ENCODE data around the gene SF1. TPM values are rescaled to one million over a fixed set of nuclear protein-coding genes. Genes with fewer than 3 reads are reported as not detected.
A peak's percentile ranks its signal among the peaks of the same experiment; 100 is the strongest.

The SF1 gene
- total RNA-seq, 1 donor from 2014 or later: 140 TPM

DNA sequence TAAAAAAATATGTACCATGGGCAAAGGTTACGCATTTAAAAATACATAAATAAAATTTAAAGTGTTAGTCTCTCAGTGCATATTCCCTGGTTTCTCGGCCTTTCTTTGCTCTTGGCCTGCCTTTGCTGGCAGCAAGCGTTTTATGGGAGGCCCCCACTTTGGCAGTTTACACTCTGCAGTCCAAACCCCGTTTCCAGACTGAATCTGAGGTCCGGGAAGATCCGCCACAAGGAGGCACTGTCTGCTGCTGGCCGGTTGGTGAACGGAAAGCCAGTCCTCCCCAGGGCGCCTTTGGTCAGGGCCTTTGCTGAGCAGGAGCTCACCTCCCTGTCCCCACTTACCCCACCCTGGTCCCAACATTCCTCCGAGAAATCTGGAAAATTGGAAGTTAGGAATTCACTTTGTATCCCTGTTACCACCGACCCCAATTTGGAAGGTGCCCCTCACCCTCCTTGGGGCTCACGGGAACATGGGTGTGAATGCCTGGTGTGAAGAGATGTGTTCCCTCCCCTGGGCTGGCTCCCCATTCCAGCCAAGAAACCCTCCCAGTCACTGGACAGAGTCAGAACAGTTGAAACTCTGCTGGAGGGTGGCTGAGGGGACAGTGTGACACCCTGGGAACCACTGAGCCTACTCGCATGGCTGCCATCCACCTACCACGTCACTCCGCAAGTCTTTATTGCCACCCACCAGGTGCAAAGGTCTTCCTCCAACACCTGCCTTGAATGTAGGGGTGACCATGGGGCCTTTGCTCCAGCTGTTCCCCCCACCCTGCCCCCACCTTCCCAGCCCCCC is 9.4 kb upstream of the SF1 start:
- Histone ChIP-seq H3K4me3 (no peak overlapping the region), H3K9ac (no peak overlapping the region), H3K4me2 (no peak overlapping the region), H4K20me1 (ENCODE audit: low read depth) (no peaks in the 10 kb centered on the region), H3F3A (ENCODE audit: low read depth) (peaks cover 3% of the 10 kb centered on the region), H3K36me3 (no peaks in the 10 kb centered on the region), H3K4me1 (no peaks in the 10 kb centered on the region), H2AFZ (replicated peaks) (no peak overlapping the region), H3K9me3 (ENCODE audit: low read depth) (no peaks in the 10 kb centered on the region), H3K79me2 (ENCODE audit: low read depth) (no peaks in the 10 kb centered on the region), H3K27ac (no peak overlapping the region), H3K27me3 (no peaks in the 10 kb centered on the region)
- no peaks in the 10 kb centered on the region for H3K36me3 Mint-ChIP-seq
- peaks cover 3% of the 10 kb centered on the region for H3K27me3 Mint-ChIP-seq (ENCODE audit: insufficient read depth, low read depth)
- TF ChIP-seq, protein P1, sequence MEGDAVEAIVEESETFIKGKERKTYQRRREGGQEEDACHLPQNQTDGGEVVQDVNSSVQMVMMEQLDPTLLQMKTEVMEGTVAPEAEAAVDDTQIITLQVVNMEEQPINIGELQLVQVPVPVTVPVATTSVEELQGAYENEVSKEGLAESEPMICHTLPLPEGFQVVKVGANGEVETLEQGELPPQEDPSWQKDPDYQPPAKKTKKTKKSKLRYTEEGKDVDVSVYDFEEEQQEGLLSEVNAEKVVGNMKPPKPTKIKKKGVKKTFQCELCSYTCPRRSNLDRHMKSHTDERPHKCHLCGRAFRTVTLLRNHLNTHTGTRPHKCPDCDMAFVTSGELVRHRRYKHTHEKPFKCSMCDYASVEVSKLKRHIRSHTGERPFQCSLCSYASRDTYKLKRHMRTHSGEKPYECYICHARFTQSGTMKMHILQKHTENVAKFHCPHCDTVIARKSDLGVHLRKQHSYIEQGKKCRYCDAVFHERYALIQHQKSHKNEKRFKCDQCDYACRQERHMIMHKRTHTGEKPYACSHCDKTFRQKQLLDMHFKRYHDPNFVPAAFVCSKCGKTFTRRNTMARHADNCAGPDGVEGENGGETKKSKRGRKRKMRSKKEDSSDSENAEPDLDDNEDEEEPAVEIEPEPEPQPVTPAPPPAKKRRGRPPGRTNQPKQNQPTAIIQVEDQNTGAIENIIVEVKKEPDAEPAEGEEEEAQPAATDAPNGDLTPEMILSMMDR (IDR thresholded peaks at IDR 0.05): peak; percentile 78
- TF ChIP-seq EZH2 (IDR thresholded peaks at IDR 0.05): no peak
- no peaks in the 10 kb centered on the region for H3K4me1 Mint-ChIP-seq
- no peak overlapping the region for H3K27ac Mint-ChIP-seq
- H3K4me3 Mint-ChIP-seq: no peak overlapping the region
- H3K9me3 Mint-ChIP-seq: no peaks in the 10 kb centered on the region
- DNase-seq (ENCODE audit: low spot score): peak; percentile 77

DNA sequence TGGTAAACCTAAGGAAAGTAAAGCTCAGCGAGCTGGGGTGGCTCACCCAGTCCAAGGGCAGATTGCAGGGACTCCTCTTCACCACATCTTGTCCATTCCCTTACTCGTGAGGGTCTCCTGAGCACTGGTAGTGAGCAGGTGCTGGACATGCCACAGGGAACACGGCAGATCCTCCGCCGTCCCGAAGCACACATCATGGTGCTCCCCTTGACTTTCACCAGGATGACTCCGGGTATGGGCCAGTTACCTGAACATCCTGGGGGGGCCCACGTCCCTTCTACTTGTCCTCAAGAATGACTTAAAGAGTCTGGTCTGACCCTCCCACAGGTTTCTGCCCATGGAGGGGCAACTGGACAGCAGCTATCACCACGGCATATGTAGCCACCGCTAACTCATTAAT is 8.0 kb upstream of the SF1 start:
- H3K36me3 ChIP-seq: no peaks in the 10 kb centered on the region
- Mint-ChIP-seq H3K27me3 (ENCODE audit: insufficient read depth, low read depth) (peaks cover 2% of the 10 kb centered on the region), H3K36me3 (no peaks in the 10 kb centered on the region), H3K9me3 (no peaks in the 10 kb centered on the region), H3K27ac (no peak overlapping the region), H3K4me3 (no peak overlapping the region), H3K4me1 (no peaks in the 10 kb centered on the region)
- TF ChIP-seq EZH2phosphoT487 (IDR thresholded peaks at IDR 0.05): no peak
- TF ChIP-seq, protein P1 (IDR thresholded peaks at IDR 0.05): no peak
- TF ChIP-seq EZH2 (IDR thresholded peaks at IDR 0.05): no peak
- H3K4me3 ChIP-seq: no peak overlapping the region
- no peaks in the 10 kb centered on the region for H4K20me1 ChIP-seq (ENCODE audit: low read depth)
- no peaks in the 10 kb centered on the region for H3K27me3 ChIP-seq
- H3K9ac ChIP-seq: no peak overlapping the region
- H3F3A ChIP-seq (ENCODE audit: low read depth): peaks cover 3% of the 10 kb centered on the region
- H3K79me2 ChIP-seq (ENCODE audit: low read depth): no peaks in the 10 kb centered on the region
- H3K9me3 ChIP-seq (ENCODE audit: low read depth): no peaks in the 10 kb centered on the region
- H3K4me1 ChIP-seq: no peaks in the 10 kb centered on the region
- no peak for DNase-seq (ENCODE audit: low spot score)
- H3K27ac ChIP-seq: no peak overlapping the region
- H3K4me2 ChIP-seq: no peak overlapping the region
- H2AFZ ChIP-seq (replicated peaks): no peak overlapping the region

DNA sequence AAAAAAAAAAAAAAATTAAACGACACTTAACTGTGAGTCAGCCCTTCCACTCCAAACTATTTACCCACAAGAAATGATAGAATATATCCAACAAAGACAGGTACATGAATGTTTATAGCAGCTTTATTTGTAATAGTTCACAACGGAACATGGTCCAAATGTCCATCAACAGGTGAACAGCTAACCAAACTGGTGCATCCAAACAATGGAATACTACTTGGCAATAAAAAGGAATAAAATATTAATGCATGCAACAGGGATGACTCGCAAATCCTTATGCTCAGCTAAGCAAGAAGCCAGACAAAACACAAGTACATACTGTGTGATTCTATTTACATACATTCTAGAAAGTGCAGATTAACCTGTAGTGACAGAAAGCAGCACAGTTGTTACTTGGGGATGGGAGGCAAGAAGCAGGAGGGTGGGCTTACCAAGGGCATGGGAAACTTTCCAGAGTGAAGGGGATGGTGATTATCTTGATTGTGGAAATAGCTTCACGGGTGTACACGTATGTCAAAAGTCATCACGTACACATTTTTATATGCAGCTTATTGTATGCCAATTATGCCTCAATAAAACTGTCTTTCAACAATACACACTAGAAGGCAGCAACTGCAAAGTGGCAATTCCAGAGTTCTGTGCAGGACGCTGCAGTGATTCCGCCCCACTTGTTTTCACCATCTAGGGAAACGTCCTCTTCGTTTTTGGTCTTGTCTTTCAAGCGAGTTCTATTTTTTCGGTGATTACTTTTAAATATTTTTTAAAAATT is 6.7 kb upstream of the SF1 start:
- Histone ChIP-seq H3K4me2 (no peak overlapping the region), H3K27ac (no peak overlapping the region), H3K79me2 (ENCODE audit: low read depth) (peaks cover 3% of the 10 kb centered on the region), H2AFZ (replicated peaks) (no peak overlapping the region), H3K9ac (no peak overlapping the region), H3K4me1 (no peaks in the 10 kb centered on the region), H3K36me3 (no peaks in the 10 kb centered on the region), H3K4me3 (no peak overlapping the region), H3K9me3 (ENCODE audit: low read depth) (no peaks in the 10 kb centered on the region), H3K27me3 (no peaks in the 10 kb centered on the region), H3F3A (ENCODE audit: low read depth) (peaks cover 6% of the 10 kb centered on the region), H4K20me1 (ENCODE audit: low read depth) (no peaks in the 10 kb centered on the region)
- Mint-ChIP-seq H3K36me3 (no peaks in the 10 kb centered on the region), H3K27me3 (ENCODE audit: insufficient read depth, low read depth) (no peaks in the 10 kb centered on the region), H3K27ac (no peak overlapping the region), H3K9me3 (no peaks in the 10 kb centered on the region), H3K4me1 (no peaks in the 10 kb centered on the region), H3K4me3 (no peak overlapping the region)
- DNase-seq (ENCODE audit: low spot score): no peak
- no peak for TF ChIP-seq EZH2phosphoT487 (IDR thresholded peaks at IDR 0.05)
- TF ChIP-seq, protein P1 (IDR thresholded peaks at IDR 0.05): no peak
- TF ChIP-seq EZH2 (IDR thresholded peaks at IDR 0.05): no peak

Measured in neural progenitor cell (in vitro differentiated cells).